ENCODE measurements around the gene ERGIC1. TPM values are rescaled to one million over a fixed set of nuclear protein-coding genes. Genes with fewer than 3 reads are reported as not detected.

Gene ERGIC1
- total RNA-seq, 4 donors from 2014 or later = 156 to 214 (median 175) TPM

GRCh38 chr5:172834415-172835289, 601 bp downstream of the ERGIC1 start:
- no peak for TF ChIP-seq CTCF (IDR thresholded peaks at IDR 0.05)
- no peak for TF ChIP-seq POLR2A (IDR thresholded peaks at IDR 0.05)
- Histone ChIP-seq H3K4me1 (peaks cover 27 to 43% of the 10 kb centered on the region in 2 donors), H3K27me3 (no peaks in the 10 kb centered on the region), H3K36me3 (no peaks in the 10 kb centered on the region), H3K4me3 (replicated peaks in 1 of 3) (peak overlapping the region; percentile 64 to 92 (median 83)), H3K27ac (peak overlapping the region; percentile 84 to 93 (median 86)), H3K9me3 (no peaks in the 10 kb centered on the region)
- intact Hi-C loops (cut with DNase I) = no loop called here
- no peak for DNase-seq
- 0 to 1% methylated on average over 9 to 11 of the region's 32 CpGs for WGBS, 2 donors

GRCh38 chr5:172835290-172835993, 1.4 kb downstream of the ERGIC1 start:
- Histone ChIP-seq H3K9me3 (no peaks in the 10 kb centered on the region), H3K4me1 (peaks cover 35 to 51% of the 10 kb centered on the region in 2 donors), H3K27me3 (no peaks in the 10 kb centered on the region), H3K36me3 (no peaks in the 10 kb centered on the region), H3K4me3 (replicated peaks in 1 of 3) (peak overlapping the region in 1 of 3 donors; percentile 92), H3K27ac (peak overlapping the region; percentile 84 to 93 (median 86))
- TF ChIP-seq CTCF (IDR thresholded peaks at IDR 0.05) (no peak), POLR2A (IDR thresholded peaks at IDR 0.05) (no peak)
- no peak for DNase-seq
- WGBS, 2 donors = 74 to 85% methylated on average over 13 of the region's 13 CpGs
- intact Hi-C loops (cut with DNase I) = no loop called here

- TF ChIP-seq CTCF (IDR thresholded peaks at IDR 0.05) = no peak
- TF ChIP-seq POLR2A (IDR thresholded peaks at IDR 0.05) = no peak
- intact Hi-C loops (cut with DNase I) = no loop called here
- 100% methylated on average over 4 of the region's 4 CpGs for WGBS, 2 donors
- Histone ChIP-seq H3K27me3 (no peaks in the 10 kb centered on the region), H3K27ac (peak overlapping the region; percentile 5 to 93 (median 84)), H3K4me1 (peaks cover 39 to 56% of the 10 kb centered on the region in 2 donors), H3K36me3 (no peaks in the 10 kb centered on the region), H3K4me3 (replicated peaks in 1 of 3) (peak overlapping the region in 1 of 3 donors; percentile 92), H3K9me3 (no peaks in the 10 kb centered on the region)
- DNase-seq = no peak
Observed at GRCh38 chr5:172835994-172836356, 1.9 kb downstream of the ERGIC1 start.

GRCh38 chr5:172837640-172838039, 3.6 kb downstream of the ERGIC1 start:
- Histone ChIP-seq H3K9me3 (no peaks in the 10 kb centered on the region), H3K27me3 (no peaks in the 10 kb centered on the region), H3K4me1 (peaks cover 44 to 61% of the 10 kb centered on the region in 2 donors), H3K4me3 (replicated peaks in 1 of 3) (no peak overlapping the region), H3K27ac (peak overlapping the region; percentile 77 to 93 (median 84)), H3K36me3 (no peaks in the 10 kb centered on the region)
- peak; percentile 86 to 91 for DNase-seq
- WGBS, 2 donors = 14 to 15% methylated on average over 3 to 5 of the region's 7 CpGs
- intact Hi-C loops (cut with DNase I) = no loop called here
- TF ChIP-seq CTCF (IDR thresholded peaks at IDR 0.05) (no peak), POLR2A (IDR thresholded peaks at IDR 0.05) (peak in 1 of 2 donors; percentile 61)

Measured in thyroid gland (tissue), 4 donors.